IgD-negative memory B cell (primary cell): Measurements from ENCODE around the gene PEX19. TPM values are rescaled to one million over a fixed set of nuclear protein-coding genes. Genes with fewer than 3 reads are reported as not detected.

ENCODE experiments used
- H3K27ac Mint-ChIP-seq, 3 donors: one replicate each; pipeline ENCODE4 v1.8.0; 2020 to 2022; ENCODE audit warnings: mild to moderate bottlenecking in 3 of 3, mixed read lengths in 3 of 3, moderate library complexity in 1 of 3
- H3K27me3 Mint-ChIP-seq: one replicate; pipeline ENCODE4 v1.8.0; 2021; ENCODE audit warnings: mixed read lengths
- H3K36me3 Mint-ChIP-seq: one replicate; pipeline ENCODE4 v1.8.0; 2020; ENCODE audit warnings: mild to moderate bottlenecking, mixed read lengths
- H3K4me1 Mint-ChIP-seq, 3 donors: one replicate each; pipeline ENCODE4 v1.8.0; 2020 to 2022; ENCODE audit warnings: mixed read lengths in 3 of 3, mild to moderate bottlenecking in 1 of 3
- H3K4me3 Mint-ChIP-seq, 4 donors: one replicate each; pipeline ENCODE4 v1.8.0; 2020 to 2022; ENCODE audit warnings: mild to moderate bottlenecking in 4 of 4, mixed read lengths in 4 of 4, moderate library complexity in 3 of 4
- H3K9me3 Mint-ChIP-seq, 3 donors: one replicate each; pipeline ENCODE4 v1.8.0; 2020 to 2021; ENCODE audit warnings: mixed read lengths in 3 of 3, mild to moderate bottlenecking in 1 of 3
- polyA plus RNA-seq: library from polyadenylated mRNA; unstranded; fragments of 300-500 nt; fragmentation: Illumina TruSeq; gene quantifications from one replicate; pipeline ENCODE4 v1.2.3, GENCODE V29; 2021

Gene PEX19
- polyA plus RNA-seq, 1 donor from 2014 or later = 37.8 TPM

DNA sequence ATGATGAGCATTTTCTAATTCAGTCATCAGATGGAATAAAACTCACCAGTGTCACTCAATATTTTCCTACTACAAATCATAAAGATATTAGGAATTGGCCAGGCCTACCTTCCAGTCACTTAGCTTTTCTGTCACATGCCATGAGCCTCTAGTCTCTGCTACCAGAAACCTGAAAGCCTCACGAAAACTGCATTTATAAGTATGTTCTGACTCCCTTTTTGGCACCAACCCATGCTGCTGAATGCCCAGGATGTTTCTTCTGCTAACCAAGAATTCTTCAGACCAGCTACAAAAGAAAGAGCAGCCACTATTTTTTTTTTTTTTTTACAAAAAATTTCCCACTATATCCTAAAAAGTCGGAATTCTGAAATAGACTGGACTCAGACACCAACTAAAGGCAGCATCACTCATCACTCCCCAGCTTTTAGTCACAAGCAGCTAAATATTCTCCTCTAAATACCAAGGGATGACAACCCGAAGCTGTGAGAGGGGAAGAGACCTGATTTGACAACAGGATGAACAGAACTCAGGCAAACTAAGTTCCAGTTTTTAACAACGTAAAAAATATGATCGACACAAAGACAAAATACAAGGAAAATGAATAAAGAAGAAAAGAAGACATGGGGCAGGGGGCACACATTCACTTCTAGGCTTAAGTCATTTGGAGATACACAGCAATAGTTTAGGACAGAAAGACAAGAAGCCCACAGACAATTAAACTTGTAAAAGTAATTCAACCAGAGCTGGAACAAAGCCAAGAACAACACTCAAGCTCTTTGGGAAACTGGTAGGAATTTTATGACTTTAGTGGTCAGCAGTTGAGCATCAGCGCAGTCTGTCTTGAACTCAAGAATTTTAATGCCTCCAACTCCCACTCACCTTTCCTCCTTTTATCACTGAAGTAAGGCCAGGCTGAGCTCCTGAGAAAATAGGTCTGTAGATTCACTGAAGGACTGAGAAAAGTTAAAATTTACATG is 24.2 kb downstream of the PEX19 start:
- Mint-ChIP-seq H3K27me3 (no peaks in the 10 kb centered on the region), H3K36me3 (no peaks in the 10 kb centered on the region), H3K4me1 (peaks cover 21 to 41% (median 26%) of the 10 kb centered on the region in 3 donors), H3K4me3 (peak overlapping the region; percentile 95 to 99 (median 96)), H3K27ac (peak overlapping the region; percentile 97 to 98 (median 97)), H3K9me3 (no peaks in the 10 kb centered on the region)

DNA sequence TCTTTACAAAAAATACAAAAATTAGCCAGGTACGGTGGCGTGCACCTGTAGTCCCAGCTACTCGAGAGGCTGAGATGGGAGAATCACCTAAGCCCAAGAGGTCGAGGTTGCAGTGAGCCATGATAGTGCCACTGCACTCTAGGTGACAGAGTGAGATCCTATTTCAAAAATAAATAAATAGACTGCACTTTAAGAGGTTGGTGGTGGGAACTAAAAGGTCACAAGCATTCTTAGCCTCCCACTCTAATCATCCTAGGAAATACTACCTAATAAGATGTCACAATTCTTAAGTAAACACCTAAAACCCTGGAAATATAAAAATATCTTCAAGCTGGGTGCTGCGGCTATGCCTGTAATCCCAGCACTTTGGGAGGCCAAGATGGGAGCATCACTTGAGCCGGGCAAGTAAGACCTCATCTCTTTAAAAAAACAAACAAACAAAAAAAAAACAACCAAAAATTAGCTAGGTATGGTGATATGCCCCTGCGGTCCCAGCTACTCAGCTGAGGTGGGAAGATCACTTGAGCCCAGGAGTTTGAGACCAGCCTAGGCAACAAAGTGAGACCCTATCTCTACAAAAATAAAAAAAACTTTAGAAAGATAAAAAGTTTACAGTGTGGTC is 26.6 kb downstream of the PEX19 start:
- no peaks in the 10 kb centered on the region for H3K9me3 Mint-ChIP-seq
- peak overlapping the region in 2 of 3 donors; percentile 29 to 53 for H3K27ac Mint-ChIP-seq
- H3K4me1 Mint-ChIP-seq = peaks cover 18 to 37% (median 27%) of the 10 kb centered on the region in 3 donors
- H3K4me3 Mint-ChIP-seq = peak overlapping the region in 1 of 4 donors; percentile 8
- no peaks in the 10 kb centered on the region for H3K36me3 Mint-ChIP-seq
- H3K27me3 Mint-ChIP-seq = no peaks in the 10 kb centered on the region

DNA sequence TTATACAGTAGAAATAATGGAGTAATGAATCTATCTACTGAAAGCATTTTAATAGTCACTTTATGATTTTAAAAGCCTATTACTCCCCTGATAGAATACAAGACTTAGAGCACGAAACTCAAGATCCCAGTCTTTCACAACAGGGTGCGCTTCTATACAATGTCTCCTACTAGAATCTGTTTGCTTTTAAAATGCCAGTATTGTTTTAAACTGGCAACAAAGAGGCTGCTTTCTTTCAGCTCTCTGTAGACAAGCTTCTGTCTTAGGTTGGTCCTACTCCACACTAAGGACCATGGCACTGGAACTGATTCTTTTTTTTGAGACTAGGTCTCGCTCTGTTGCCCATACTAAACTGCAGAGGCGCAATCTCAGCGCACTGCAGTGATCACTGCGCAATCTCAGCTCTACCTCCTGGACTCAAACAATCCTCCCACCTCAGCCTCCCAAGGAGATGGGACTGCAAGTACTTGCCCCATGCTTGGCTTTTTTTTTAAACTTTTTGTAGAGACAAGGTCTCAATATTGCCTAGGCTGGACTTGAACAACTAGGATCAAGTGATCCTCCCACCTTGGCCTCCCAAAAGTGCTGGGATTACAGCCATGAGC is 27.4 kb downstream of the PEX19 start:
- Mint-ChIP-seq H3K36me3 (peaks cover 1% of the 10 kb centered on the region), H3K9me3 (no peaks in the 10 kb centered on the region), H3K4me3 (no peak overlapping the region), H3K27ac (peak overlapping the region in 1 of 3 donors; percentile 53), H3K27me3 (no peaks in the 10 kb centered on the region), H3K4me1 (peaks cover 19 to 32% (median 27%) of the 10 kb centered on the region in 3 donors)

DNA sequence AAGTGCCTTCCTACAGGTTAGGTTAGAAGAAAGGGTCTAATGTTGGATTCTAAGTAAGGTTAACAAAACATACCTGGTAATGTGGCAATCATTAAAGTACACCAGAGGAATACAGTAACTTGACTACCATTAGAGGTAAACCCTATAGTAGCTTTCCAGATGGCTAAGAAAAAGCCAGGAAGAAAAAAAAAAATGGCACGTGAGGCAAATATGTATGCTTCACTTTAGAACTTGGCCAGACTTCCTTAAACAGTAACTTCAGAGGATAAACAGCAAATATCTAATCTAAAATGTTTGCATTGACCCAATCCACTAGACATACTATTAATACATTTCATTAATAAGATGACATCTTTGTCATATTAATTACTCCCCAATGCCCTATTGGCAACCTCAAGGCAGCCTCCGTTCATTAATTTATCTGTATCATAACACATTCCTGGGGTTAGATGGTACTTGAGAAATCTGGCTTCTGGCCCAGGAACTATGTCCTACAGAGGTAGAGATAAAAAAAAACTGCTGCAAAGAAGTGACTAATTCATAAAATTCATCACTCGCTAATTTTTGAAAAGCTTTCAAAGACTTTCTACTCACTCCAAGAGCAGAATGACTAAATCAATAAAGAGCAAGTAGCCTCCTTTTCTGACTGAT is 28.4 kb downstream of the PEX19 start:
- peaks cover 1% of the 10 kb centered on the region for H3K36me3 Mint-ChIP-seq
- no peak overlapping the region for H3K27ac Mint-ChIP-seq
- H3K4me3 Mint-ChIP-seq = peak overlapping the region in 1 of 4 donors; percentile 29
- H3K27me3 Mint-ChIP-seq = no peaks in the 10 kb centered on the region
- H3K4me1 Mint-ChIP-seq = peaks cover 22 to 36% (median 33%) of the 10 kb centered on the region in 3 donors
- no peaks in the 10 kb centered on the region for H3K9me3 Mint-ChIP-seq

DNA sequence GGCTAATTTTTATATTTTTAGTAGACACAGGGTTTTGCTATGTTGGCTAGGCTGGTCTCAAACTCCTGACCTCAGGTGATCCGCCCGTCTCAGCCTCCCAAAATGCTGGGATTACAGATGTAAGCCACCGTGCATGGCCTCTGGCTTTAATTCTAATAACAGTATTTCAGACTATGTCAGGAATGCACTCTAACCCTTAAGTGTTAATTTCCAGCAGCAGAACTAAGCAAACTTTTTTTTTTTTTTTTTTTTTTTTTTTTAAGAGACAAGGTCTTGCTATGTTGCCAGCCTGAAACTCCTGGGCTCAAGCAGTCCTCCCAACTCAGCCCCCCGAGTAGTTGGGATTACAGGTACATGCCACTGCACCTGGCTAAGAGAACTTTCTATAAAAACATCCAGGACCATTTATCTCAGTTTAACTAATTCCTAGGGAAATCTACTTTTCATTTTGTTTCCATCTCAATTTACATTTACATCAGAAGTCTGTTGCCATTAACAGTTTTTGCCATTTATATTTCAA is 29.1 kb downstream of the PEX19 start:
- H3K9me3 Mint-ChIP-seq = no peaks in the 10 kb centered on the region
- H3K27me3 Mint-ChIP-seq = no peaks in the 10 kb centered on the region
- peak overlapping the region in 1 of 4 donors; percentile 29 for H3K4me3 Mint-ChIP-seq
- H3K27ac Mint-ChIP-seq = no peak overlapping the region
- H3K36me3 Mint-ChIP-seq = peaks cover 1% of the 10 kb centered on the region
- H3K4me1 Mint-ChIP-seq = peaks cover 20 to 31% (median 30%) of the 10 kb centered on the region in 3 donors

DNA sequence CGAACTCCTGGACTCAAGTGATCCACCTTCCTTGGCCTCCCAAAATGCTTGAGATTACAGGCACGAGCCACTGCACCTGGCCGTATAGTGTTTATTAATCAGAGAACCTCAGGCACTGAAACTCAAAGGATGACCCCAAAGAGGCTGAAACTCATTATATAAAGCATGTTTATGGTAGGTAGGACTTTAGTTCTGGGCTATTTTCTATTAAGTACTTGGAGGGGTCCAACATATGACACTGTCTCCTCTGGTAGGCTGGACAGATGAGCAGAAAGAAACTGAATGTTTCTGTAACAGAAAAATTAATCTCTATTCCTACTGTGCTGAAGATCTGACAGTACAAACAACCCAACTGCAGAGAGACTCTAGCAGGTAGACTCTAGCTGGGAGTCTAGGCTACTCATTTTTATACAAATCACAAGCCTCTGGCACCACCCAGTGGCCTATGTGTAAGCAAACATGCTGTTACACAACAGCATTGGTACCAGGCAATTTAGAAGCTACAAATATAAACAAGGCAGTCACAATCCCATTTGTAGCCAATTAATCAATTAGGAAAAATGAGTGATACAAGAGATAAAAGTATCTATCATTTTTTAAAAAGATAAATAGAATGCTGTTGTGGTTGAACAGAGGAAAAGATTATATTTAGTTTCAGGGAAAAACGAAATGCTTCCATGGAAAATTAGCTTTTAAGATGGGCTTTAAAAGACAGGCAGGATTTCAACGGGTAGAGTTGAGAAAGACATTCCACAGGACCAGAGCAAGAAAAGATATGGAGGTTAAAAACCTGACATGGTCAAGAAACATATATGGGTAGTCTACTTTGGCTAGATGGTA is 33.0 kb downstream of the PEX19 start:
- Mint-ChIP-seq H3K36me3 (peaks cover 1% of the 10 kb centered on the region), H3K27ac (peak overlapping the region in 2 of 3 donors; percentile 51 to 91), H3K4me3 (no peak overlapping the region), H3K9me3 (no peaks in the 10 kb centered on the region), H3K27me3 (no peaks in the 10 kb centered on the region), H3K4me1 (peaks cover 11 to 19% (median 11%) of the 10 kb centered on the region in 3 donors)

DNA sequence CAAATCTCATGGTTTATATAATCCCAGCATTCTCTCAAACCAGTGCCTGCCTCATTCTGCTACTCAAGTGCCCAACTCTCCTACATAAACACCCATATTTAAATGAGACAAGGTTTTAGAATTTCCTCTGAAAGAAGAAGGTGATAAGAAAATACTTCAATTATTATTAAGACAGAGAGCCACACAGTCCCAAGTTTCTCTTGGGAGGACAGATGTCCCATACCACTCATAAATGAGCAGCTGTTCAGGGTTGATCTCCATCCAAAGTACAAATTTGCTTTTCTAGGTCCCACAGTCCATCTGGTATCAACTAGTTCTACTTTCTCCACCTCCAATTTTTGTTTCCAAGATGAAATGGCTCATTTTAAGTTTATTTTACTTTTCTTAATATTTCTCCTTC is 33.9 kb downstream of the PEX19 start:
- H3K27ac Mint-ChIP-seq = peak overlapping the region in 2 of 3 donors; percentile 51 to 53
- H3K36me3 Mint-ChIP-seq = peaks cover 1% of the 10 kb centered on the region
- no peaks in the 10 kb centered on the region for H3K27me3 Mint-ChIP-seq
- H3K9me3 Mint-ChIP-seq = no peaks in the 10 kb centered on the region
- H3K4me3 Mint-ChIP-seq = no peak overlapping the region
- peaks cover 11 to 13% (median 13%) of the 10 kb centered on the region in 3 donors for H3K4me1 Mint-ChIP-seq

DNA sequence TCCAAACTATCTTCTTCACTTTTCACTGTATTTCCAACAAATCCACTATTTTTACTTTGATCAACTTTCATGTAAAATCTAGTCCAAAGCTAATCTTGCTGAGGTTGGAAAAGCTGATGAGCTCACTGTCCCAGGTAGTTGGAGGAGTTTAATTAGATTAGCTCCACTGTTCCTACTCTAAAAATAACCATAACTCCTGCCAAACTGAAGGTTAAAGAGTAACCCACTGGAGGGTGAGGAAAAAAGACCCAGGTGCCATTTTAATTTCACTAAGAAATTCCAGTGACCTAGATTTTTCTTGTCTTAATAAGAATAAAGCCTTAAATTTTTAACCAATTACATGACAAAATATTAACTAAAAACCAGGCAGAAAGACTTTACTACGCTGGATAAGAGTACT is 37.9 kb downstream of the PEX19 start:
- H3K27ac Mint-ChIP-seq = no peak overlapping the region
- peaks cover 10 to 16% (median 15%) of the 10 kb centered on the region in 3 donors for H3K4me1 Mint-ChIP-seq
- H3K27me3 Mint-ChIP-seq = no peaks in the 10 kb centered on the region
- H3K4me3 Mint-ChIP-seq = no peak overlapping the region
- no peaks in the 10 kb centered on the region for H3K36me3 Mint-ChIP-seq
- H3K9me3 Mint-ChIP-seq = no peaks in the 10 kb centered on the region

DNA sequence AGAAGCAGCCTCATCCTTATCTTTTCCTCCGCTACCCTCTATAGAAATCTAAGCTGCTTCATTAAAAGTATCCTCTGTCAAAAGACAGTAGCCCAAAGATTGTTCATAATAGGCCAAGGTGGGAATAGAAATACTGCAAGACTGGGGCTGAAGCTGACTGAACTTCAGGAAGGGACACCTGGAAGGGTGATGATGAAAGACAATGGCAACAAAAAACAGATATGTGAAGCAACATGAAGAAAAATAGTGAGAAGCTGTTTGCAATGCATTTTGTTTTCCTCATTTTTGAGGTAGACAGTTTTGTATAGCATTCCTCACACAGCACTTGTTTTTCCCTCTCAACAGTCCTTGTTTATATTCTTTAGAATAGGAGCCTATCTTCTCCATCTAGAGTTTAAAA is 39.5 kb downstream of the PEX19 start:
- no peaks in the 10 kb centered on the region for H3K36me3 Mint-ChIP-seq
- H3K27me3 Mint-ChIP-seq = no peaks in the 10 kb centered on the region
- no peak overlapping the region for H3K27ac Mint-ChIP-seq
- no peaks in the 10 kb centered on the region for H3K9me3 Mint-ChIP-seq
- peaks cover 5 to 11% (median 9%) of the 10 kb centered on the region in 3 donors for H3K4me1 Mint-ChIP-seq
- H3K4me3 Mint-ChIP-seq = no peak overlapping the region

DNA sequence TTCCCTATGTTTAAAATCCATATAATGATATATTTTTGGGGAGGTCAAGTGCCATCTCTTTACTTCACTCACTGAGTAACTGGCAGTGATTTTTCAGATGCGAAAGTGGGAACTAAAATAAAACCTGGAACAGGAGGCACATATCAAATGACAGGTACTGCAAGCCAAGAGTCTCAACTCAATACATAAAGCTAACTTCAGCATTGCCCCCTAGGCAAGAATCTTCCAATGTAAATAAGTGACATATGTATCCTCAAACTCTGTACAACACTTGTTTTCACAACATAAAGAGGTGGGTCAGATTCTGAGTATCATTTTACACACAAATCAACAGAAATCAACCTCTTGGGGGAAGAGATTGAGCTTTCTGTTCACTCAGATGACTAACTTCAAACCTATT is 40.7 kb downstream of the PEX19 start:
- Mint-ChIP-seq H3K9me3 (no peaks in the 10 kb centered on the region), H3K27me3 (no peaks in the 10 kb centered on the region), H3K27ac (peak overlapping the region in 1 of 3 donors; percentile 47), H3K4me1 (peaks cover 5 to 10% (median 9%) of the 10 kb centered on the region in 3 donors), H3K36me3 (peaks cover 2% of the 10 kb centered on the region), H3K4me3 (no peak overlapping the region)

DNA sequence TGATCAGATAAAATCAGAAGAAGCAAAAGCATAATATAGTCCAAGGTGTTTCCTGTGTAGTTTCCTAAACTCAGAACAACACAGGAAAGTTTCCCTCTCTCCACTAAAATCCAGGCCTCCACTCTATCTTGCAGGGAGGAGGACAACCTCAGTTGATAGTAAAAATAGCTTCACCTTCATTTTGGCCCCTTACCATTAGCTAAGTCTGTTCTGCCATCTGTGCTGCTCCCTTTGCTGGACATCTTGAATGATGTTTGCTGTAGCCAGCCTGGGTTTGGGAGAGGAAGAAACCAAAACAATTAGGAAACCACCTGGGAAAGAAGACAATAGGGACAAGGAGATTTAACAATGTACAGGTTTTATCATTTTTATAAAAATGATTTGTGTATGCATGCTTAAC is 41.2 kb downstream of the PEX19 start:
- H3K27me3 Mint-ChIP-seq = no peaks in the 10 kb centered on the region
- peak overlapping the region in 1 of 4 donors; percentile 22 for H3K4me3 Mint-ChIP-seq
- no peaks in the 10 kb centered on the region for H3K9me3 Mint-ChIP-seq
- H3K27ac Mint-ChIP-seq = peak overlapping the region in 1 of 3 donors; percentile 47
- H3K36me3 Mint-ChIP-seq = peaks cover 2% of the 10 kb centered on the region
- peaks cover 5 to 12% (median 10%) of the 10 kb centered on the region in 3 donors for H3K4me1 Mint-ChIP-seq

DNA sequence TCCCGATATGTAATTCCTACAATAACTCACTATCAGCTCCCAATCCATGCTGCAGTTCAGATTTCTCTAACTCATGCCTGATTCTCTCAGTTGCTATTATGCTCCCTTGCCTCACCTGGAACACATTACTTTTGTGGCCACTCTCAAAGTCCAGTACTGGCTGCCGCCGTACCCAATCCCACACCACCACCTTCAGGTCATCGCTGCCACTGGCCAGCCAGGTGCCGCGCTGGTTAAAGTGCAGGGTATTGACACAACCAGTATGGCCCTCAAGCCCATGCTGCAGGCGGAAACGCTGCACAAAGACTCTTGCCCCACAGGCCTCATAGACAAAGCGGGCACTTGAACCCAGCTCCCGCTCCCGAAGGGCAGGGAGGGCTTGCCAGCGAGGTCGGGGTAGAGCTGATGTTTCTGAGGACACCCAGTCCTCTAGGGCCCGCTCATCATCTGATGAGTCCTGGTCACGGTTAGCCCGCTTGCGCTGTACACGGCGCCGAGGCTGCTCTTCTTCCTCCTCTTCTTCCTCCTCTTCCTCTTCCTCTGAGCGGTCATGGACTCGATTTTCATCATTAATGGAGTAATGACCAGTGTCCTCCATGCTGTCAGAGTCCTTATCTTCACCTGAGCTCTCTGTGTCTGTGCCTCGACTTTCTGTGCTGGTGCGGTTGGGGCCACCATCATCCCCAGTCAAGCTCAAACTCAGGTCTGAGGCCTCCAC is 45.2 kb downstream of the PEX19 start:
- H3K4me1 Mint-ChIP-seq = peaks cover 13 to 17% (median 15%) of the 10 kb centered on the region in 3 donors
- no peaks in the 10 kb centered on the region for H3K9me3 Mint-ChIP-seq
- H3K27ac Mint-ChIP-seq = peak overlapping the region in 1 of 3 donors; percentile 35
- H3K27me3 Mint-ChIP-seq = no peaks in the 10 kb centered on the region
- peaks cover 9% of the 10 kb centered on the region for H3K36me3 Mint-ChIP-seq
- peak overlapping the region in 1 of 4 donors; percentile 49 for H3K4me3 Mint-ChIP-seq

DNA sequence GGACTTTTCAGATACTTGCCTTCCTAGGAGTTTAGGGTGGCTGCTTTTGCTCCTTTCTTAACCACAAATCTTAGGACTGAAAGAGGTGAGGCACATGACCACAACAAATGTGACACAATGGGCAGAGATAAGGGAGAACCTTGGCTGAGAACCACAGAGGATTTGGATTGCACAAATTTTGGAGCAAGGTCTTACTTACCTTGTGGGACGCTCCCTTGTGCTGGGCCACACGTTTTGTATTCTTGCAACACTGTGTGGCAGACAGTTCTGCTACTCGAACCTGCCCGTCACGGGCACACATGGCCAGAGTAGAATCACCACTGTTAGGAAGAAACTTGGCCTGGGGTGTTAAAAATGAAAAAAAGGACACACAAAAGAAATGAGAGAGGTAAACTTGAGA is 46.5 kb downstream of the PEX19 start:
- no peaks in the 10 kb centered on the region for H3K27me3 Mint-ChIP-seq

More for the DNA sequence above, 46.5 kb downstream of the PEX19 start:
- H3K4me3 Mint-ChIP-seq = no peak overlapping the region
- H3K9me3 Mint-ChIP-seq = no peaks in the 10 kb centered on the region
- H3K4me1 Mint-ChIP-seq = peaks cover 17 to 19% (median 18%) of the 10 kb centered on the region in 3 donors
- peak overlapping the region in 1 of 3 donors; percentile 47 for H3K27ac Mint-ChIP-seq
- peaks cover 9% of the 10 kb centered on the region for H3K36me3 Mint-ChIP-seq
